Kidney (tissue), 14 donors: Measurements from ENCODE around the gene PLPP3. TPM values are rescaled to one million over a fixed set of nuclear protein-coding genes. Genes with fewer than 3 reads are reported as not detected.
A peak's percentile ranks its signal among the peaks of the same experiment; 100 is the strongest.

Source experiments
- DNase-seq, 5 donors: peaks; one replicate each; pipeline ENCODE4 v3.0.0-alpha.2; 2013 to 2020
- FAIRE-seq: peaks from 2 replicates; lab custom pipeline; 2012; peaks lifted over from hg19 to GRCh38; lab: Jason Lieb, UNC
- H3K27ac ChIP-seq, 2 donors: one replicate each; pipeline ENCODE4 v1.7.0; 2013; ENCODE audit warnings: low read depth in 2 of 2, low read length in 2 of 2, inconsistent platforms in 1 of 2
- H3K27me3 ChIP-seq: one replicate; pipeline ENCODE4 v1.7.1; 2013; ENCODE audit warnings: low read length, inconsistent platforms; ENCODE audit not compliant: control insufficient read depth, insufficient read depth
- H3K36me3 ChIP-seq, 3 donors: one replicate each; pipeline versions ENCODE4 v1.7.0 to v1.7.1; 2013; ENCODE audit warnings: low read length in 3 of 3, control low read depth in 1 of 3, inconsistent platforms in 1 of 3; ENCODE audit not compliant: insufficient read depth in 3 of 3, control insufficient read depth in 2 of 3
- H3K4me1 ChIP-seq, 3 donors: one replicate each; pipeline versions ENCODE4 v1.7.0 to v1.7.1; 2013; ENCODE audit warnings: low read length in 3 of 3, inconsistent platforms in 1 of 3, low read depth in 1 of 3; ENCODE audit not compliant: control insufficient read depth in 2 of 3, insufficient read depth in 2 of 3
- H3K4me3 ChIP-seq, 3 donors: one replicate each; pipeline versions ENCODE4 v1.7.0 to v1.8.1; 2013; ENCODE audit warnings: low read length in 3 of 3, control low read depth in 1 of 3, inconsistent platforms in 1 of 3
- H3K9ac ChIP-seq, 3 donors: one replicate each; pipeline versions ENCODE4 v1.7.0 to v1.7.1; 2013; ENCODE audit warnings: low read length in 3 of 3, control low read depth in 1 of 3, inconsistent platforms in 1 of 3
- H3K9me3 ChIP-seq, 3 donors: one replicate each; pipeline versions ENCODE4 v1.7.0 to v1.7.1; 2013; ENCODE audit warnings: low read length in 3 of 3, control low read depth in 1 of 3, inconsistent platforms in 1 of 3; ENCODE audit not compliant: control insufficient read depth in 2 of 3, insufficient read depth in 1 of 3
- intact Hi-C: fragments of 100-400 bp; cut with DNase I; formaldehyde crosslinking; loops from one replicate; pipeline ENCODE4 v1.11.1; 2022
- polyA plus RNA-seq: library from polyadenylated mRNA; stranded (reverse); fragments of 350-450 nt; fragmentation: Illumina TruSeq; extraction: RNeasy Lipid Tissue Mini Kit (QIAGEN cat#74804); gene quantifications from one replicate; pipeline ENCODE4 v1.2.3, GENCODE V29; 2014; ENCODE audit warnings: low read depth, low replicate concordance; ENCODE audit not compliant: insufficient read depth
- total RNA-seq: library from RNA; stranded (reverse); fragmentation: NEBNext Ultra II Directional; extraction: Animal tissue kit (Norgen Biotek cat#: 25700); gene quantifications from one replicate; pipeline ENCODE4 v1.2.1, GENCODE V29; 2021
- TF ChIP-seq, protein P1 (sequence below): IDR thresholded peaks from 3 replicates; pipeline ENCODE4 v1.5.1; 2012; ENCODE audit warnings: mild to moderate bottlenecking, moderate library complexity, borderline replicate concordance; ENCODE audit not compliant: insufficient read depth; ENCODE audit errors: extremely low read depth
- donor health status: control.
- donor health status: control.
- donor health status: control.
- donor health status: control.
- donor health status: control.
- donor health status: DM: yes; HTN: yes; CAD: no.
- donor health status: Normal renal cell carcinoma (clear cell type).

PLPP3 gene
- total and polyA plus RNA-seq, 2 donors from 2014 or later = 100 to 107 TPM

DNA sequence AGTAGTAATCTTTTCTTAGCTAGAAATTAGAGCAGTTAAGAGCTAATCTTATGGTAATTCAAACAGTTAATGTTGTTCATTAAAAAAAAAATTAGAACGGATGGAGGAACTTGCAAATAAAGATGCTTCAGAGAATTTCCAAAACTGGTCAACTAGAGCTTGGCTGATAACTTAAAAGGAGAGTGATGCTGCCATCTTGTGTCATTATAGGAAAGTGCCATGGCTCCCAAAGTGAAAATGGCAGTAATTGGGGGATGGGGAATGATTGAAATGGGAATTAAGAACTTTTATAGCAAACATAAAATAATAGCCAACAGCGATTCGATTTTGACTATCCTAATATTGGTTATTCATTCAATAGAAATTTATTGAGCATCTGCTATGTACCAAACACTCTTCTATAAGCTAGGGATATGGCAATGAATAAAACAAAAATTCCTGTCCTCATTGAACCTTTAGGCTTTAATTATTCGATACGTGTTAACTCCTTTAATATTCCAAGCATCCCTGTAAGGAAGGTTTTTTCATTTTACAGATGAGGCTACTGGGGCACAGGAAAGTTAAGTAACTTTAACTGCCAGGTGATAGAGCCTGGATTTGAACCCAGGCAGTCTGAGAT lies 5.7 kb upstream of the PLPP3 start:
- TF ChIP-seq, protein P1, sequence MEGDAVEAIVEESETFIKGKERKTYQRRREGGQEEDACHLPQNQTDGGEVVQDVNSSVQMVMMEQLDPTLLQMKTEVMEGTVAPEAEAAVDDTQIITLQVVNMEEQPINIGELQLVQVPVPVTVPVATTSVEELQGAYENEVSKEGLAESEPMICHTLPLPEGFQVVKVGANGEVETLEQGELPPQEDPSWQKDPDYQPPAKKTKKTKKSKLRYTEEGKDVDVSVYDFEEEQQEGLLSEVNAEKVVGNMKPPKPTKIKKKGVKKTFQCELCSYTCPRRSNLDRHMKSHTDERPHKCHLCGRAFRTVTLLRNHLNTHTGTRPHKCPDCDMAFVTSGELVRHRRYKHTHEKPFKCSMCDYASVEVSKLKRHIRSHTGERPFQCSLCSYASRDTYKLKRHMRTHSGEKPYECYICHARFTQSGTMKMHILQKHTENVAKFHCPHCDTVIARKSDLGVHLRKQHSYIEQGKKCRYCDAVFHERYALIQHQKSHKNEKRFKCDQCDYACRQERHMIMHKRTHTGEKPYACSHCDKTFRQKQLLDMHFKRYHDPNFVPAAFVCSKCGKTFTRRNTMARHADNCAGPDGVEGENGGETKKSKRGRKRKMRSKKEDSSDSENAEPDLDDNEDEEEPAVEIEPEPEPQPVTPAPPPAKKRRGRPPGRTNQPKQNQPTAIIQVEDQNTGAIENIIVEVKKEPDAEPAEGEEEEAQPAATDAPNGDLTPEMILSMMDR = peak; percentile 85
- H3K4me1 ChIP-seq = peaks cover 0 to 3% (median 0%) of the 10 kb centered on the region in 3 donors
- intact Hi-C loops = loop anchor here (5.0 kb wide), 1 partner anchor 1298 kb away; no protein-coding TSS in a partner anchor
- H3K36me3 ChIP-seq = no peaks in the 10 kb centered on the region
- DNase-seq (peak in 3 of 5 donors; percentile 45 to 84 (median 82)), FAIRE-seq (peak; percentile 98)
- no peaks in the 10 kb centered on the region for H3K27me3 ChIP-seq
- H3K4me3 ChIP-seq = no peak overlapping the region
- no peaks in the 10 kb centered on the region for H3K9me3 ChIP-seq
- H3K27ac ChIP-seq = no peak overlapping the region
- no peak overlapping the region for H3K9ac ChIP-seq

DNA sequence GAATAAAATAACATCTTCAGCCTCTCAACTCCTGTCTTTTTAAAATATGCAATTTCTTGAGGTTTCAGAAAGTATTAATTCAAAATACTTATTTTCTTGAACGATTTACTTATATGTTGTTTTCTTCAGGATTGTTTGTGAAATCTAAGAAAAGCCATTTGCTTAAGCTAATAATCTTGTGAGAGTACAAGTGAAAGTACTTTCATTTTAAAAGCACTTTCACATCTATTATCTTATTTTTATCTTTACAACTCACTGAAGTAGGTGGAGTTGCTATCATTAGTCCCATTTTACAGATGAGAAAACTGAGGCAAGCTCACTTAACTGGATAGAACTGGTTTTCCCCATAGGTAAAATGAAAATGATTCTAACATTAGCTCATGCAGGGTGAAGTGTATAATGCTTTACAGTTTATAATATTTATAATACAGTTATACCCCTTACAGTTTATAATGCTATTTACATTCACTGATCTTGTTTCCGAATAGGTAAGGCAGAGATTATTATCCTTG lies 4.7 kb upstream of the PLPP3 start:
- TF ChIP-seq, protein P1 = no peak
- intact Hi-C loops = no loop called here
- H3K27me3 ChIP-seq = no peaks in the 10 kb centered on the region
- no peaks in the 10 kb centered on the region for H3K9me3 ChIP-seq
- no peaks in the 10 kb centered on the region for H3K36me3 ChIP-seq
- H3K4me1 ChIP-seq = peaks cover 0 to 6% (median 3%) of the 10 kb centered on the region in 3 donors
- no peak overlapping the region for H3K27ac ChIP-seq
- FAIRE-seq (no peak), DNase-seq (no peak)
- no peak overlapping the region for H3K9ac ChIP-seq
- no peak overlapping the region for H3K4me3 ChIP-seq

DNA sequence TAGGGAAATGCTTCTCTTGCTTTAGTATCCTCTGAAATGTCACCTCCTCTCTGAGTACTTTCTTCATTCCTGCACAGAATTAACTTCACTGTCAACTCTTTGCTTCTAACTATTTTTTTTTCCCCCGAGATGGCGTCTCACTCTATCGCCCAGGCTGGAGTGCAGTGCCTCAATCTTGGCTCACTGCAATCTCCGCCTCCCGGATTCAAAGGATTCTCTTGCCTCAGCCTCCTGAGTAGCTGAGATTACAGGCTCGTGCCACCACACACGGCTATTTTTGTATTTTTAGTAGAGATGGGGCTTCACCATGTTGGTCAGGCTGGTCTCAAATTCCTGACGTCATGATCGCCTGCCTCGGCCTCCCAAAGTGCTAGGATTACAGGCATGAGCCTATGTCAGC lies 1.4 kb upstream of the PLPP3 start:
- TF ChIP-seq, protein P1 = no peak
- Histone ChIP-seq H3K4me3 (no peak overlapping the region), H3K36me3 (no peaks in the 10 kb centered on the region), H3K9ac (no peak overlapping the region), H3K27me3 (no peaks in the 10 kb centered on the region), H3K9me3 (no peaks in the 10 kb centered on the region), H3K27ac (no peak overlapping the region), H3K4me1 (peaks cover 0 to 9% (median 6%) of the 10 kb centered on the region in 3 donors)
- FAIRE-seq (no peak), DNase-seq (no peak)
- intact Hi-C loops = no loop called here
